Measurements from ENCODE around the gene CCDC88C.

Gene CCDC88C

GRCh38 chr14:91419451-91419850, 1.8 kb upstream of the CCDC88C start:
- H3K9ac ChIP-seq (ENCODE audit: low read length): peak overlapping the region; percentile 67; the same call in 1 of the 2 replicates
- peaks cover 12% of the 10 kb centered on the region for H3K36me3 ChIP-seq (replicated peaks; ENCODE audit: low read depth, low read length)
- H2AFZ ChIP-seq (ENCODE audit: low read depth, low read length): peak overlapping the region; percentile 52; the same call in 1 of the 2 replicates
- no peak for TF ChIP-seq EZH2phosphoT487 (IDR thresholded peaks at IDR 0.05; ENCODE audit: low read depth)
- H3K27me3 ChIP-seq (ENCODE audit: low read depth, low read length): no peaks in the 10 kb centered on the region
- no peaks in the 10 kb centered on the region for H3K9me3 ChIP-seq (ENCODE audit: insufficient read depth, low read length)
- peak overlapping the region; percentile 73 for H3K4me2 ChIP-seq (ENCODE audit: low read length)
- H3K4me3 ChIP-seq (ENCODE audit: low read length): peak overlapping the region; percentile 85
- peak overlapping the region; percentile 46; the same call in 1 of the 2 replicates for H3K27ac ChIP-seq (ENCODE audit: low read length)
- H3K79me2 ChIP-seq (ENCODE audit: low read length): peaks cover 29% of the 10 kb centered on the region
- peaks cover 11% of the 10 kb centered on the region; the same call in 1 of the 2 replicates for H4K20me1 ChIP-seq (ENCODE audit: insufficient read depth, low read length)
- H3K4me1 ChIP-seq (ENCODE audit: low read length): peaks cover 31% of the 10 kb centered on the region

GRCh38 chr14:91419044-91419397, 1.4 kb upstream of the CCDC88C start:
- peak overlapping the region; percentile 67; the same call in 1 of the 2 replicates for H3K9ac ChIP-seq (ENCODE audit: low read length)
- H2AFZ ChIP-seq (ENCODE audit: low read depth, low read length): peak overlapping the region; percentile 52; the same call in 1 of the 2 replicates

GRCh38 chr14:91418387-91419043, 895 bp upstream of the CCDC88C start:
- Histone ChIP-seq H4K20me1 (ENCODE audit: insufficient read depth, low read length) (peaks cover 20% of the 10 kb centered on the region), H3K36me3 (replicated peaks; ENCODE audit: low read depth, low read length) (peaks cover 21% of the 10 kb centered on the region), H3K4me2 (ENCODE audit: low read length) (peak overlapping the region; percentile 73), H3K4me3 (ENCODE audit: low read length) (peak overlapping the region; percentile 85), H3K79me2 (ENCODE audit: low read length) (peaks cover 39% of the 10 kb centered on the region), H3K4me1 (ENCODE audit: low read length) (peaks cover 40% of the 10 kb centered on the region), H2AFZ (ENCODE audit: low read depth, low read length) (peak overlapping the region; percentile 52; the same call in 1 of the 2 replicates), H3K9ac (ENCODE audit: low read length) (peak overlapping the region; percentile 67), H3K9me3 (ENCODE audit: insufficient read depth, low read length) (no peaks in the 10 kb centered on the region), H3K27me3 (ENCODE audit: low read depth, low read length) (no peaks in the 10 kb centered on the region), H3K27ac (ENCODE audit: low read length) (peak overlapping the region; percentile 46)
- TF ChIP-seq CTCF (IDR thresholded peaks at IDR 0.05; ENCODE audit: low read depth, low read length) (peak; percentile 98), EZH2phosphoT487 (IDR thresholded peaks at IDR 0.05; ENCODE audit: low read depth) (no peak)

More at GRCh38 chr14:91419044-91419397, 1.4 kb upstream of the CCDC88C start:
- H3K4me1 ChIP-seq (ENCODE audit: low read length): peaks cover 35% of the 10 kb centered on the region
- H4K20me1 ChIP-seq (ENCODE audit: insufficient read depth, low read length): peaks cover 15% of the 10 kb centered on the region
- no peaks in the 10 kb centered on the region for H3K27me3 ChIP-seq (ENCODE audit: low read depth, low read length)
- peak overlapping the region; percentile 73 for H3K4me2 ChIP-seq (ENCODE audit: low read length)
- TF ChIP-seq EZH2phosphoT487 (IDR thresholded peaks at IDR 0.05; ENCODE audit: low read depth): no peak
- TF ChIP-seq CTCF (IDR thresholded peaks at IDR 0.05; ENCODE audit: low read depth, low read length): no peak; the same call in 1 of the 2 replicates
- peaks cover 34% of the 10 kb centered on the region for H3K79me2 ChIP-seq (ENCODE audit: low read length)
- H3K4me3 ChIP-seq (ENCODE audit: low read length): peak overlapping the region; percentile 85
- peak overlapping the region; percentile 46 for H3K27ac ChIP-seq (ENCODE audit: low read length)
- peaks cover 16% of the 10 kb centered on the region for H3K36me3 ChIP-seq (replicated peaks; ENCODE audit: low read depth, low read length)
- H3K9me3 ChIP-seq (ENCODE audit: insufficient read depth, low read length): no peaks in the 10 kb centered on the region

GRCh38 chr14:91417983-91418386, 365 bp upstream of the CCDC88C start:
- Histone ChIP-seq H3K9me3 (ENCODE audit: insufficient read depth, low read length) (no peaks in the 10 kb centered on the region), H3K4me1 (ENCODE audit: low read length) (peaks cover 45% of the 10 kb centered on the region), H3K79me2 (ENCODE audit: low read length) (peaks cover 44% of the 10 kb centered on the region), H3K36me3 (replicated peaks; ENCODE audit: low read depth, low read length) (peaks cover 26% of the 10 kb centered on the region), H3K27me3 (ENCODE audit: low read depth, low read length) (no peaks in the 10 kb centered on the region), H3K4me3 (ENCODE audit: low read length) (peak overlapping the region; percentile 85), H3K27ac (ENCODE audit: low read length) (peak overlapping the region; percentile 46), H4K20me1 (ENCODE audit: insufficient read depth, low read length) (peaks cover 26% of the 10 kb centered on the region), H2AFZ (ENCODE audit: low read depth, low read length) (peak overlapping the region; percentile 15; the same call in 1 of the 2 replicates), H3K4me2 (ENCODE audit: low read length) (peak overlapping the region; percentile 73), H3K9ac (ENCODE audit: low read length) (peak overlapping the region; percentile 67)
- no peak for TF ChIP-seq CTCF (IDR thresholded peaks at IDR 0.05; ENCODE audit: low read depth, low read length)
- no peak for TF ChIP-seq EZH2phosphoT487 (IDR thresholded peaks at IDR 0.05; ENCODE audit: low read depth)

All from OCI-LY3 (cell line).